ENCODE data around the gene TMEM217.

- TF ChIP-seq CTCF (IDR thresholded peaks at IDR 0.05; ENCODE audit: low read depth, low read length) (no peak), EZH2phosphoT487 (IDR thresholded peaks at IDR 0.05; ENCODE audit: low read depth) (no peak)
Measured at GRCh38 chr6:37206622-37207021, 51.3 kb downstream of the TMEM217 start.

All from OCI-LY3 (cell line).